ENCODE results near the gene LAMP2.

DNA sequence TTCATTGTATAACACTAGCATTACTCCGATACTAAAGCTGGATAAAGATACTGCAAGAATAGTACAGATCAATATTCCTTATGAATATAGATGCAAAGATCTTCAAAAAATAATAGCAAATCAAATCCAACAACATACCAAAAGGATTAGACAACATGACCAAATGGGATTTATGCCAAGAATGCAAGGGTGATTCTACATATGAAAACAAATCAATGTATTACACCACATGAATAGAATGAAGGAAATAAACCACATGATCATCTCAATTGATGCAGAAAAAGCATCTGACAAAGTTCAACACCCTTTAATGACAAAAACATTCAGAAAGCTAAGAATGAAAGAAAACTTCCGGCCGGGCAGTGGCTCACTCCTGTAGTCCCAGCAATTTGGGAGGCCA, 48.8 kb upstream of the LAMP2 start:
- TF ChIP-seq, protein P1, sequence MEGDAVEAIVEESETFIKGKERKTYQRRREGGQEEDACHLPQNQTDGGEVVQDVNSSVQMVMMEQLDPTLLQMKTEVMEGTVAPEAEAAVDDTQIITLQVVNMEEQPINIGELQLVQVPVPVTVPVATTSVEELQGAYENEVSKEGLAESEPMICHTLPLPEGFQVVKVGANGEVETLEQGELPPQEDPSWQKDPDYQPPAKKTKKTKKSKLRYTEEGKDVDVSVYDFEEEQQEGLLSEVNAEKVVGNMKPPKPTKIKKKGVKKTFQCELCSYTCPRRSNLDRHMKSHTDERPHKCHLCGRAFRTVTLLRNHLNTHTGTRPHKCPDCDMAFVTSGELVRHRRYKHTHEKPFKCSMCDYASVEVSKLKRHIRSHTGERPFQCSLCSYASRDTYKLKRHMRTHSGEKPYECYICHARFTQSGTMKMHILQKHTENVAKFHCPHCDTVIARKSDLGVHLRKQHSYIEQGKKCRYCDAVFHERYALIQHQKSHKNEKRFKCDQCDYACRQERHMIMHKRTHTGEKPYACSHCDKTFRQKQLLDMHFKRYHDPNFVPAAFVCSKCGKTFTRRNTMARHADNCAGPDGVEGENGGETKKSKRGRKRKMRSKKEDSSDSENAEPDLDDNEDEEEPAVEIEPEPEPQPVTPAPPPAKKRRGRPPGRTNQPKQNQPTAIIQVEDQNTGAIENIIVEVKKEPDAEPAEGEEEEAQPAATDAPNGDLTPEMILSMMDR (IDR thresholded peaks at IDR 0.05; ENCODE audit: poor library complexity, severe bottlenecking), result no peak
- TF ChIP-seq EP300 (conservative IDR thresholded peaks at IDR 0.05; ENCODE audit: poor library complexity, severe bottlenecking) (no peak), SMC3 (conservative IDR thresholded peaks at IDR 0.05; ENCODE audit: poor library complexity) (no peak), POLR2AphosphoS5 (IDR thresholded peaks at IDR 0.05) (no peak), EZH2 (IDR thresholded peaks at IDR 0.05; ENCODE audit: borderline replicate concordance, insufficient read depth, low read length, poor library complexity, severe bottlenecking) (no peak), RAD21 (conservative IDR thresholded peaks at IDR 0.05) (no peak), MXI1 (conservative IDR thresholded peaks at IDR 0.05; ENCODE audit: poor library complexity, severe bottlenecking) (no peak), TAF1 (IDR thresholded peaks at IDR 0.05; ENCODE audit: low read depth) (no peak)
- TF ChIP-seq, protein P2, sequence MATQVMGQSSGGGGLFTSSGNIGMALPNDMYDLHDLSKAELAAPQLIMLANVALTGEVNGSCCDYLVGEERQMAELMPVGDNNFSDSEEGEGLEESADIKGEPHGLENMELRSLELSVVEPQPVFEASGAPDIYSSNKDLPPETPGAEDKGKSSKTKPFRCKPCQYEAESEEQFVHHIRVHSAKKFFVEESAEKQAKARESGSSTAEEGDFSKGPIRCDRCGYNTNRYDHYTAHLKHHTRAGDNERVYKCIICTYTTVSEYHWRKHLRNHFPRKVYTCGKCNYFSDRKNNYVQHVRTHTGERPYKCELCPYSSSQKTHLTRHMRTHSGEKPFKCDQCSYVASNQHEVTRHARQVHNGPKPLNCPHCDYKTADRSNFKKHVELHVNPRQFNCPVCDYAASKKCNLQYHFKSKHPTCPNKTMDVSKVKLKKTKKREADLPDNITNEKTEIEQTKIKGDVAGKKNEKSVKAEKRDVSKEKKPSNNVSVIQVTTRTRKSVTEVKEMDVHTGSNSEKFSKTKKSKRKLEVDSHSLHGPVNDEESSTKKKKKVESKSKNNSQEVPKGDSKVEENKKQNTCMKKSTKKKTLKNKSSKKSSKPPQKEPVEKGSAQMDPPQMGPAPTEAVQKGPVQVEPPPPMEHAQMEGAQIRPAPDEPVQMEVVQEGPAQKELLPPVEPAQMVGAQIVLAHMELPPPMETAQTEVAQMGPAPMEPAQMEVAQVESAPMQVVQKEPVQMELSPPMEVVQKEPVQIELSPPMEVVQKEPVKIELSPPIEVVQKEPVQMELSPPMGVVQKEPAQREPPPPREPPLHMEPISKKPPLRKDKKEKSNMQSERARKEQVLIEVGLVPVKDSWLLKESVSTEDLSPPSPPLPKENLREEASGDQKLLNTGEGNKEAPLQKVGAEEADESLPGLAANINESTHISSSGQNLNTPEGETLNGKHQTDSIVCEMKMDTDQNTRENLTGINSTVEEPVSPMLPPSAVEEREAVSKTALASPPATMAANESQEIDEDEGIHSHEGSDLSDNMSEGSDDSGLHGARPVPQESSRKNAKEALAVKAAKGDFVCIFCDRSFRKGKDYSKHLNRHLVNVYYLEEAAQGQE (IDR thresholded peaks at IDR 0.05; ENCODE audit: borderline replicate concordance), result no peak
